NAMALWA (cell line): ENCODE measurements around the gene MAPK11.

Experiments
- DNase-seq: peaks from one replicate; pipeline ENCODE4 v3.0.0-alpha.2; 2015; ENCODE audit warnings: low spot score

The MAPK11 gene

DNA sequence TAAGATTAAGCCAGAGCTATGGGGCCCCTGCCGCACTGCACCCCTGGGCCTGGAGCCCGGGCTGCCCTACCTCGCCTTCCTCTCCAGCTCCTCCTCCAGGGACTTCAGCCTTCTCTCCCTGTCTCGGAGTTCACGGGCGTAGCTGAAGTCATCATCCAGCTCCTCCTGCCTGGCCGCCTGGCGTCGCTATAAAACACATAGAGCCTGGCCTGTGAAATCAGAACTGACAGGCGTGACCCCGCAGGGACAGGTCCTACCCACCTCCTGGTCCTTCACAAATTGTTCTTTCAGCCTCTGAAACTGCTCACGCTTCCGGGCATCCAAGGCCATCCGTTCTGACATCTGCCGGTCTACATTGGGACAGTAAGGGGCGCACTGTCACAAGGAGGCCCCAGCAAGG, 46.1 kb downstream of the MAPK11 start:
- no peak for DNase-seq

GRCh38 chr22:50222508-50222907, 47.7 kb downstream of the MAPK11 start:
- DNase-seq = no peak

- no peak for DNase-seq
These were observed 48.5 kb downstream of the MAPK11 start for GRCh38 chr22:50221410-50222300.

DNA sequence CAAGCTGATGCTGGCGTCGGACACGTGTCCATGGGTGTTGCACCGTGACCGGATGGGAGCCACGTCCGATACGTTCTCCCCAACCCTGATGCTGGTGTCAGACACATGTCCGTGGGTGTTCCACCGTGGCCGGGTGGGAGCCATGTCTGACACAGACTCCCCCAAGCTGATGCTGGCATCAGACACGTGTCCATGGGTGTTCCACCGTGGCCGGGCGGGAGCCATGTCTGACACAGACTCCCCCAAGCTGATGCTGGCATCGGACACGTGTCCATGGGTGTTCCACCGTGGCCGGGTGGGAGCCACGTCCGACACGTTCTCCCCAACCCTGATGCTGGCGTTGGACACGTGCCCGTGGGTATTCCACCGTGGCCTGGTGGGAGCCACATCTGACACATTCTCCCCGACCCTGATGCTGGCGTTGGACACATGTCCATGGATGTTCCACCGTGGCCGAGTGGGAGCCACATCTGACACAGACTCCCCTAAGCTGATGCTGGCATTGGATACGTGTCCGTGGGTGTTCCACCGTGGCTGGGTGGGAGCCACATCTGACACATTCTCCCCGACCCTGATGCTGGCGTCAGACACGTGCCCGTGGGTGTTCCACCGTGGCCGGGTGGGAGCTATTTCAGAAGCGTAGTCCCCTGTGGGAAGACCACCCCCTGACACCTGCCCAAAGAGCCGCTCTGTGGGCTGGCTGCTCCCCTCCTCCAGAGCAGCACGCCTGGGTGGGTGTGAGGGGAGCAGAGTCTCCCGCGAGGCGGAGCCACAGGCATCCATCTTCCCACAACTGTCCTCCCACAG, 49.4 kb downstream of the MAPK11 start:
- no peak for DNase-seq

DNA sequence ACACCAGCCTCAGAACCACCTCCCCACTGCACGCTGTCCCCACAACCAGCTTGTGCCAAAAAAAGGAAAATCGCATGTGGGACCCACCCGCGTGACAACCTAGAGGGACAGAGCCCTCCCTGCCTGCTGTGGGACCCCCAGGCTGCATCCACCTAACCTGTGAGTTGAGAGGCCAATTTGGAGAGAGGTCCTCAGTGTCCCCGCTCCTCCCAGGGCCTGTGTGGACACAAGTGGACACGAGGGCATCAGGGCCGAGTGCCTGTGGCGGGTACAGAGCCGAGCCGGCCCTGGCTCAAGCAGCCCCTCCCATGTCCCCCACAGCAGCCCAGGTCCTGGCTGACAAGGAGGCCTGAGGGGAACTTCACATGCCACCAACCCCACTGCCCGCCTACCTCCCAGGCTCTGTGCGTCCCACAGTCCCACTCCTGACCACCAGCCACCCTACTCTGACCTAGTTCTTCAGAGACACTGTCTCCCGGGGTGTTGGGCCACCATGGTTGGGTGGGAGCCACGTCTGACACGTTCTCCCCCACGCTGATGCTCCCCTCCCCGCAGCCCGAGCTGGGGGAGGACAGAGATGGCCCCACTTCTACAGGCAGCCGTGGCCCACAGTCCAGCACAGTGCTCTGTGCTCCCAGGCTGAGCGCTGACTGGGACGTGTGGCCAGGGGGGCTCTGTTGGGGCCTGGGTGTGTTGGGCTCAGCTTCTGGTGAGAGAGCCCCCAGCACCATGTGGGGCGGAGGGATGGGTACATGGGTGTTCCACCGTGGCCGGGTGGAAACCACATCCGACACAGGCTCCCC, 50.2 kb downstream of the MAPK11 start:
- DNase-seq = no peak

GRCh38 chr22:50218996-50219727, 51.0 kb downstream of the MAPK11 start:
- no peak for DNase-seq

DNA sequence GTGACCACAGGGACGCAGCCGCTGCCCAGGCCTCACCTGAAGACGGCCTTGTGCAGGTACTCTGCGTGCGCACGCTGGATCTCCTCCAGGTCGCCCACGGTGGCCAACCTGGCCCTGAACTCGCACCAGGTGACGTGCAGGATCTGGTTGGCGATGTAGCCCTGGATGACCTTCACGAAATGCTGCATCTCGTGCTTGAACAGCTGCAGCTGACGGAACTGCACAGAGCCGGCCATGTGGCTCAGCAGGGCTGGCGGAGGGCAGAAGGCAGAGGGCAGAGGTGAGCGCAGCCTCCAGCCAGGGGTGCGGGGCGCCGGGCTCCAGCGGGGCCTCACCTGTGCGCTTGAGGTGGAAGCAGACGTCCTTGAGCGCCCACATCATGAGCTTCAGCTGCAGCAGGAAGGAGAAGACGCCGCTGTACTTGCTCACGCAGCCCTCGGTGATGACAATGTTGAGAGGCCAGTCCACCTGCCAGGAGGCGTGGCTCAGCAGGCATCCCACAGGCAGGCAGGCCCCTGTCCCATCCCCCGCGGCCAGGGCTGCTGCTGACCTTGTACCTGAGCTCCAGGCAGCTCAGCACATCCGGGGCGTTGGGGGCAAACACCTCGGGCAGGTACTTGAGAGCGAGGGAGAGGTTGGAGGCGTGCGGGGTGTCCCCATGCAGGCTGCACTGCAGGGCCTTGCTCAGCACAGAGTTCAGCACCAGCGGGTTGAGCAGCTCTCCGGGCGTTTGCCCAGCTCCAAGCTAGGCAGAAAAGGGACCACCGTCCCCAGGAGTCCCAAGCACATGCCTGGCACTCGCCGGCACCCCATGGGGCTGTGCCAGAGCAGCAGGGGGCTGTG, 51.8 kb downstream of the MAPK11 start:
- DNase-seq = no peak

- DNase-seq = no peak
These were observed 52.5 kb downstream of the MAPK11 start for GRCh38 chr22:50217543-50218152.

GRCh38 chr22:50216684-50217520, 53.3 kb downstream of the MAPK11 start:
- DNase-seq = no peak

DNA sequence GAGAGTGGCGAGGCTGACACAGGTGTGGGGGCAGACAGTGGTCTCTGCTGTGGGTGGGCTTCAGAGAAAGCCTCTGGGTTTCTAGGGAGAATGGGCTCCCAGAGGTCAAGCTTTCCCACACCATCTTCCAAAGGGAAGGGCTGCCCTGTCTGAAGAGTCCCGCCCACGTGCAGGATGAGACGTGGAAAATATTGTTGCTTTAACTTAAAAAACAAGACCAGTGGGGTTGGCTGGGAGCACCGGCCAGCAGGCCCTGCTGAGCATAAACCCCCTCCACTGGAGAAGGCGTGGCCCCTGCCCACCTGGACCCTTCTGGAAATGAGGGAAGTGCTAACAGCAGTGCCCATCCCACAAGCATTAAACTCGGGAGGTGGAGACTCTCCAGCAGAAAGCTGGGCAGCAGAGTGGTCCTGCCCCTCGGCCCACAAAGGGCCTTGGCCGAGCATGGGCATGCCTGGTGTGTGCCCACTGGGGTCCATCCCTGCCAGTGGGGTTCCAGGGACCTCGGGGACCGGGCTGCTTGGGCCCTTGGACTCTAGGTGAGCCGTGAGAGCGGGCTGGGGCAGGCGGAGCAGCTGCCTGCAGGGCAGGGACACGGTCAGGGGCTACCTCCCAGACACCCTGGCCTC, 54.0 kb downstream of the MAPK11 start:
- no peak for DNase-seq

GRCh38 chr22:50215297-50216054, 54.7 kb downstream of the MAPK11 start:
- no peak for DNase-seq
